WTC11 (cell line): ENCODE results near the gene OXLD1. TPM values are rescaled to one million over a fixed set of nuclear protein-coding genes. Genes with fewer than 3 reads are reported as not detected.

Experiments
- ATAC-seq: fragments of 200-7000 bp; cut with Tn5 transposase; 2 replicates; pipeline ENCODE4 v1.10.0; 2021; ENCODE audit warnings: mild to moderate bottlenecking, moderate library complexity
- CTCF ChIA-PET: fragments of 300-600 bp; sonication (Branson Sonifier 250); formaldehyde crosslinking; loops from one replicate; lab custom pipeline; 2021; ENCODE audit warnings: antibody characterized with exemption; lab: Charles Lee
- POLR2A ChIA-PET: fragments of 350-600 bp; sonication (Branson Sonifier 250); formaldehyde crosslinking; loops from one replicate; lab custom pipeline; 2021; ENCODE audit warnings: antibody characterized with exemption; lab: Charles Lee
- DNase-seq: peaks from one replicate; pipeline ENCODE4 v3.0.0; 2021; ENCODE audit warnings: low spot score
- H3K27ac Mint-ChIP-seq: 2 replicates; pipeline ENCODE4 v1.8.0; 2021; ENCODE audit warnings: mixed read lengths
- H3K27me3 Mint-ChIP-seq: 2 replicates; pipeline ENCODE4 v1.8.0; 2021; ENCODE audit warnings: low read depth, mild to moderate bottlenecking, moderate library complexity, mixed read lengths
- H3K36me3 Mint-ChIP-seq: 2 replicates; pipeline ENCODE4 v1.8.0; 2021; ENCODE audit warnings: mixed read lengths
- H3K4me1 Mint-ChIP-seq: 2 replicates; pipeline ENCODE4 v1.8.0; 2022; ENCODE audit warnings: mixed read lengths
- H3K4me3 Mint-ChIP-seq: 2 replicates; pipeline ENCODE4 v1.8.0; 2021; ENCODE audit warnings: mild to moderate bottlenecking, moderate library complexity, mixed read lengths
- H3K9me3 Mint-ChIP-seq: 2 replicates; pipeline ENCODE4 v1.8.0; 2021; ENCODE audit warnings: mixed read lengths
- ATF1 ChIP-seq: sonication (generic); formaldehyde crosslinking; IDR thresholded peaks from 2 replicates; pipeline ENCODE4 v1.8.1; 2023; ENCODE audit warnings: mild to moderate bottlenecking, moderate library complexity, missing genetic modification reagents
- E2F1 ChIP-seq: sonication (generic); formaldehyde crosslinking; IDR thresholded peaks from 2 replicates; pipeline ENCODE4 v1.8.0; 2022; ENCODE audit warnings: mild to moderate bottlenecking, missing genetic modification reagents
- ELF4 ChIP-seq: sonication (generic); formaldehyde crosslinking; IDR thresholded peaks from 2 replicates; pipeline ENCODE4 v1.8.1; 2022; ENCODE audit warnings: low read depth, mild to moderate bottlenecking, moderate library complexity, missing genetic modification reagents
- ESRRA ChIP-seq: sonication (generic); formaldehyde crosslinking; IDR thresholded peaks from 2 replicates; pipeline ENCODE4 v1.8.1; 2022; ENCODE audit warnings: mild to moderate bottlenecking, missing genetic modification reagents, borderline replicate concordance
- FOXK1 ChIP-seq: sonication (generic); formaldehyde crosslinking; IDR thresholded peaks from 2 replicates; pipeline ENCODE4 v1.8.0; 2022; ENCODE audit warnings: mild to moderate bottlenecking, moderate library complexity, missing genetic modification reagents
- FOXP1 ChIP-seq: sonication (generic); formaldehyde crosslinking; IDR thresholded peaks from 2 replicates; pipeline ENCODE4 v1.8.0; 2022; ENCODE audit warnings: missing genetic modification reagents, mild to moderate bottlenecking, moderate library complexity, borderline replicate concordance
- HMGXB4 ChIP-seq: sonication (generic); formaldehyde crosslinking; IDR thresholded peaks from 2 replicates; pipeline ENCODE4 v1.8.1; 2023; ENCODE audit warnings: mild to moderate bottlenecking, moderate library complexity, missing genetic modification reagents
- IRF2 ChIP-seq: sonication (generic); formaldehyde crosslinking; IDR thresholded peaks from 2 replicates; pipeline ENCODE4 v1.8.0; 2022; ENCODE audit warnings: low read depth, missing genetic modification reagents, borderline replicate concordance
- NFE2L1 ChIP-seq: sonication (generic); formaldehyde crosslinking; IDR thresholded peaks from 2 replicates; pipeline ENCODE4 v1.8.1; 2023; ENCODE audit warnings: missing genetic modification reagents
- PRRX2 ChIP-seq: fragments of 250-450 bp; sonication (Bioruptor Pico); IDR thresholded peaks from 2 replicates; pipeline ENCODE4 v1.8.0; 2021; ENCODE audit warnings: mild to moderate bottlenecking
- RELA ChIP-seq: sonication (generic); formaldehyde crosslinking; IDR thresholded peaks from 2 replicates; pipeline ENCODE4 v1.8.1; 2022; ENCODE audit warnings: missing genetic modification reagents, mild to moderate bottlenecking, borderline replicate concordance
- RORB ChIP-seq: fragments of 250-450 bp; sonication (Bioruptor Pico); IDR thresholded peaks from 2 replicates; pipeline ENCODE4 v1.9.0; 2021; ENCODE audit warnings: mild to moderate bottlenecking
- TEAD1 ChIP-seq: sonication (generic); formaldehyde crosslinking; IDR thresholded peaks from 2 replicates; pipeline ENCODE4 v1.8.0; 2022; ENCODE audit warnings: mild to moderate bottlenecking, missing genetic modification reagents
- TP53 ChIP-seq: sonication (generic); formaldehyde crosslinking; IDR thresholded peaks from 2 replicates; pipeline ENCODE4 v1.8.1; 2023; ENCODE audit warnings: mild to moderate bottlenecking, missing genetic modification reagents
- ZNF219 ChIP-seq: sonication (generic); formaldehyde crosslinking; IDR thresholded peaks from 2 replicates; pipeline ENCODE4 v1.8.0; 2023; ENCODE audit warnings: missing genetic modification reagents, mild to moderate bottlenecking, borderline replicate concordance
- ZNF232 ChIP-seq: sonication (generic); formaldehyde crosslinking; IDR thresholded peaks from 2 replicates; pipeline ENCODE4 v1.8.0; 2022; ENCODE audit warnings: mild to moderate bottlenecking, missing genetic modification reagents
- ZNF416 ChIP-seq: fragments of 250-450 bp; sonication (Bioruptor Pico); IDR thresholded peaks from 2 replicates; pipeline ENCODE4 v1.9.0; 2021; ENCODE audit warnings: mild to moderate bottlenecking, inconsistent platforms
- ZNF512 ChIP-seq: sonication (generic); formaldehyde crosslinking; IDR thresholded peaks from 2 replicates; pipeline ENCODE4 v1.8.1; 2022; ENCODE audit warnings: missing genetic modification reagents, borderline replicate concordance
- ZSCAN18 ChIP-seq: fragments of 250-450 bp; sonication (Bioruptor Pico); IDR thresholded peaks from 2 replicates; pipeline ENCODE4 v2.1.2; 2022; ENCODE audit warnings: mild to moderate bottlenecking, moderate library complexity
- total RNA-seq: library from RNA; stranded (reverse); gene quantifications from 3 replicates; pipeline ENCODE4 v1.2.3, GENCODE V29; 2021
- TF ChIP-seq, protein P1 (sequence below): sonication (generic); formaldehyde crosslinking; IDR thresholded peaks from 2 replicates; pipeline ENCODE4 v1.8.1; 2022; ENCODE audit warnings: low read depth, mild to moderate bottlenecking, moderate library complexity, missing genetic modification reagents, borderline replicate concordance
- TF ChIP-seq, protein P2 (sequence below): sonication (generic); formaldehyde crosslinking; conservative IDR thresholded peaks from 2 replicates; pipeline ENCODE4 v1.8.1; 2023; ENCODE audit warnings: mild to moderate bottlenecking, low read depth, missing genetic modification reagents, moderate library complexity
- TF ChIP-seq, protein P3 (sequence below): sonication (generic); formaldehyde crosslinking; IDR thresholded peaks from 2 replicates; pipeline ENCODE4 v1.8.1; 2022; ENCODE audit warnings: mild to moderate bottlenecking, moderate library complexity, missing genetic modification reagents

The OXLD1 gene
- total RNA-seq, 1 experiment from 2014 or later: 49.6 TPM

GRCh38 chr17:81648013-81648706 is 18.2 kb downstream of the OXLD1 start:
- DNase-seq (peak; percentile 61), ATAC-seq (peak; percentile 68)
- Mint-ChIP-seq H3K4me1 (peaks cover 18% of the 10 kb centered on the region), H3K4me3 (peak overlapping the region; percentile 61), H3K27ac (no peak overlapping the region), H3K36me3 (no peaks in the 10 kb centered on the region), H3K27me3 (peaks cover 42% of the 10 kb centered on the region), H3K9me3 (no peaks in the 10 kb centered on the region)
- TF ChIP-seq, protein P1, sequence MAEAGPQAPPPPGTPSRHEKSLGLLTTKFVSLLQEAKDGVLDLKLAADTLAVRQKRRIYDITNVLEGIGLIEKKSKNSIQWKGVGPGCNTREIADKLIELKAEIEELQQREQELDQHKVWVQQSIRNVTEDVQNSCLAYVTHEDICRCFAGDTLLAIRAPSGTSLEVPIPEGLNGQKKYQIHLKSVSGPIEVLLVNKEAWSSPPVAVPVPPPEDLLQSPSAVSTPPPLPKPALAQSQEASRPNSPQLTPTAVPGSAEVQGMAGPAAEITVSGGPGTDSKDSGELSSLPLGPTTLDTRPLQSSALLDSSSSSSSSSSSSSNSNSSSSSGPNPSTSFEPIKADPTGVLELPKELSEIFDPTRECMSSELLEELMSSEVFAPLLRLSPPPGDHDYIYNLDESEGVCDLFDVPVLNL (CRISPR knock-in tag): no peak
- TF ChIP-seq TP53 (CRISPR knock-in tag) (peak; percentile 61), ZNF232 (CRISPR knock-in tag) (no peak), ELF4 (no peak), ZNF512 (CRISPR knock-in tag) (no peak), ESRRA (CRISPR knock-in tag) (0 out of 2 replicates have a peak, but pooled peaks have one; percentile 4), RELA (CRISPR knock-in tag) (no peak), ZSCAN18 (CRISPR knock-in tag) (no peak), FOXP1 (CRISPR knock-in tag) (0 out of 2 replicates have a peak, but pooled peaks have one; percentile 22), FOXK1 (CRISPR knock-in tag) (no peak; the same call in 1 of the 2 replicates), HMGXB4 (CRISPR knock-in tag) (peak; percentile 16; the same call in 1 of the 2 replicates), E2F1 (CRISPR knock-in tag) (0 out of 2 replicates have a peak, but pooled peaks have one; percentile 24), RORB (CRISPR knock-in tag) (no peak), PRRX2 (no peak), ATF1 (CRISPR knock-in tag) (no peak), ZNF219 (no peak), TEAD1 (CRISPR knock-in tag) (no peak), ZNF416 (no peak), NFE2L1 (CRISPR knock-in tag) (no peak), IRF2 (CRISPR knock-in tag) (no peak)
- TF ChIP-seq, protein P2, sequence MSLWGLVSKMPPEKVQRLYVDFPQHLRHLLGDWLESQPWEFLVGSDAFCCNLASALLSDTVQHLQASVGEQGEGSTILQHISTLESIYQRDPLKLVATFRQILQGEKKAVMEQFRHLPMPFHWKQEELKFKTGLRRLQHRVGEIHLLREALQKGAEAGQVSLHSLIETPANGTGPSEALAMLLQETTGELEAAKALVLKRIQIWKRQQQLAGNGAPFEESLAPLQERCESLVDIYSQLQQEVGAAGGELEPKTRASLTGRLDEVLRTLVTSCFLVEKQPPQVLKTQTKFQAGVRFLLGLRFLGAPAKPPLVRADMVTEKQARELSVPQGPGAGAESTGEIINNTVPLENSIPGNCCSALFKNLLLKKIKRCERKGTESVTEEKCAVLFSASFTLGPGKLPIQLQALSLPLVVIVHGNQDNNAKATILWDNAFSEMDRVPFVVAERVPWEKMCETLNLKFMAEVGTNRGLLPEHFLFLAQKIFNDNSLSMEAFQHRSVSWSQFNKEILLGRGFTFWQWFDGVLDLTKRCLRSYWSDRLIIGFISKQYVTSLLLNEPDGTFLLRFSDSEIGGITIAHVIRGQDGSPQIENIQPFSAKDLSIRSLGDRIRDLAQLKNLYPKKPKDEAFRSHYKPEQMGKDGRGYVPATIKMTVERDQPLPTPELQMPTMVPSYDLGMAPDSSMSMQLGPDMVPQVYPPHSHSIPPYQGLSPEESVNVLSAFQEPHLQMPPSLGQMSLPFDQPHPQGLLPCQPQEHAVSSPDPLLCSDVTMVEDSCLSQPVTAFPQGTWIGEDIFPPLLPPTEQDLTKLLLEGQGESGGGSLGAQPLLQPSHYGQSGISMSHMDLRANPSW (CRISPR knock-in tag): no peak
- TF ChIP-seq, protein P3, sequence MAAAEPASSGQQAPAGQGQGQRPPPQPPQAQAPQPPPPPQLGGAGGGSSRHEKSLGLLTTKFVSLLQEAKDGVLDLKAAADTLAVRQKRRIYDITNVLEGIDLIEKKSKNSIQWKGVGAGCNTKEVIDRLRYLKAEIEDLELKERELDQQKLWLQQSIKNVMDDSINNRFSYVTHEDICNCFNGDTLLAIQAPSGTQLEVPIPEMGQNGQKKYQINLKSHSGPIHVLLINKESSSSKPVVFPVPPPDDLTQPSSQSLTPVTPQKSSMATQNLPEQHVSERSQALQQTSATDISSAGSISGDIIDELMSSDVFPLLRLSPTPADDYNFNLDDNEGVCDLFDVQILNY (CRISPR knock-in tag): peak; percentile 61; the same call in 1 of the 2 replicates
- ChIA-PET CTCF (interaction anchor here (1.4 to 2.0 kb wide), 2 partner anchors 20 to 63 kb away, joined by 3 to 5 read pairs; no protein-coding TSS in a partner anchor), POLR2A (interaction anchor here (1.4 kb wide), 1 partner anchor 11 kb away, joined by 4 read pairs; the partner anchor contains the start of genes NPLOC4 and TSPAN10)
